Upper lobe of right lung (tissue), 1 donor: Measurements from ENCODE around the gene CCM2. TPM values are rescaled to one million over a fixed set of nuclear protein-coding genes. Genes with fewer than 3 reads are reported as not detected.
A peak's percentile ranks its signal among the peaks of the same experiment; 100 is the strongest.

Source experiments
- ATAC-seq: fragments of 200-7000 bp; cut with Tn5 transposase; one replicate; pipeline ENCODE4 v1.9.1; 2020; ENCODE audit warnings: mild to moderate bottlenecking, moderate library complexity
- DNase-seq: peaks from one replicate; pipeline ENCODE4 v3.0.0-alpha.2; 2020
- H3K27ac ChIP-seq: fragments of 200-600 bp; one replicate; pipeline ENCODE4 v1.8.0; 2022
- H3K27me3 ChIP-seq: fragments of 200-600 bp; one replicate; pipeline ENCODE4 v1.8.0; 2022; ENCODE audit warnings: mild to moderate bottlenecking
- H3K36me3 ChIP-seq: fragments of 200-600 bp; one replicate; pipeline ENCODE4 v1.8.0; 2022
- H3K4me1 ChIP-seq: fragments of 200-600 bp; one replicate; pipeline ENCODE4 v1.8.0; 2022
- H3K4me3 ChIP-seq: fragments of 200-600 bp; one replicate; pipeline ENCODE4 v1.8.0; 2022; ENCODE audit warnings: mild to moderate bottlenecking
- H3K9me3 ChIP-seq: fragments of 200-600 bp; one replicate; pipeline ENCODE4 v1.8.0; 2022
- intact Hi-C: fragments of 100-400 bp; cut with DNase I; formaldehyde crosslinking; loops from one replicate; pipeline ENCODE4 v1.11.0; 2022
- total RNA-seq: library from RNA; stranded (reverse); fragmentation: NEBNext Ultra II Directional; extraction: Animal tissue kit (Norgen Biotek cat#: 25700); gene quantifications from one replicate; pipeline ENCODE4 v1.2.1, GENCODE V29; 2021
- TF ChIP-seq, protein P1 (sequence below): fragments of 200-600 bp; IDR thresholded peaks from one replicate; pipeline ENCODE4 v1.8.0; 2022; ENCODE audit warnings: antibody characterized with exemption
- donor health status: DM: no; HTN: yes; CAD: no; lungs with severe emphysema.

Gene CCM2
- total RNA-seq, 1 donor from 2014 or later = 40.2 TPM

- no peak overlapping the region for H3K27ac ChIP-seq
- no peak overlapping the region for H3K4me3 ChIP-seq
- DNase-seq = no peak
These were observed 1.8 kb downstream of the CCM2 start for GRCh38 chr7:45001826-45002225.

DNA sequence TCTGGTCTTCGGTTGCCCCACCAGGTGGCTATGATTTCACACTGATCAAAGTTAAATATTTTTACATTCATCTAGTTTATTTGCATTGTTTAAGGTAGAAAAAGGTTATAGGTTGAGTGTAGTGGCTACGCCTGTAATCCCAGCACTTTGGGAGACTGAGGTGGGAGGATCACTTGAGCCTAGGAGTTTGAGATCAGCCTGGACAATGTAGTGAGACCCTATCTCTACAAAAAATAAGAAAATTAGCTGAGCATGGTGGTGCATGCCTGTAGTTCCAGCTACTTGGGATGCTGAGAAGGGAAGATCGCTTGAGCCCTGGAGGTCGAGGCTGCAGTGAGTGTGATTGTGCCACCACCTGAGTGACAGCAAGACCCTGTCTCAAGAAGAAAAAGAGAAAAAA, 3.8 kb downstream of the CCM2 start:
- intact Hi-C loops = no loop called here
- Histone ChIP-seq H3K27me3 (no peaks in the 10 kb centered on the region), H3K9me3 (no peaks in the 10 kb centered on the region), H3K36me3 (no peaks in the 10 kb centered on the region), H3K4me3 (no peak overlapping the region), H3K4me1 (peaks cover 11% of the 10 kb centered on the region), H3K27ac (no peak overlapping the region)
- TF ChIP-seq, protein P1, sequence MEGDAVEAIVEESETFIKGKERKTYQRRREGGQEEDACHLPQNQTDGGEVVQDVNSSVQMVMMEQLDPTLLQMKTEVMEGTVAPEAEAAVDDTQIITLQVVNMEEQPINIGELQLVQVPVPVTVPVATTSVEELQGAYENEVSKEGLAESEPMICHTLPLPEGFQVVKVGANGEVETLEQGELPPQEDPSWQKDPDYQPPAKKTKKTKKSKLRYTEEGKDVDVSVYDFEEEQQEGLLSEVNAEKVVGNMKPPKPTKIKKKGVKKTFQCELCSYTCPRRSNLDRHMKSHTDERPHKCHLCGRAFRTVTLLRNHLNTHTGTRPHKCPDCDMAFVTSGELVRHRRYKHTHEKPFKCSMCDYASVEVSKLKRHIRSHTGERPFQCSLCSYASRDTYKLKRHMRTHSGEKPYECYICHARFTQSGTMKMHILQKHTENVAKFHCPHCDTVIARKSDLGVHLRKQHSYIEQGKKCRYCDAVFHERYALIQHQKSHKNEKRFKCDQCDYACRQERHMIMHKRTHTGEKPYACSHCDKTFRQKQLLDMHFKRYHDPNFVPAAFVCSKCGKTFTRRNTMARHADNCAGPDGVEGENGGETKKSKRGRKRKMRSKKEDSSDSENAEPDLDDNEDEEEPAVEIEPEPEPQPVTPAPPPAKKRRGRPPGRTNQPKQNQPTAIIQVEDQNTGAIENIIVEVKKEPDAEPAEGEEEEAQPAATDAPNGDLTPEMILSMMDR = no peak
- peak; percentile 9 for DNase-seq
- no peak for ATAC-seq

More at GRCh38 chr7:45001826-45002225, 1.8 kb downstream of the CCM2 start:
- ATAC-seq = no peak
- no peaks in the 10 kb centered on the region for H3K9me3 ChIP-seq
- TF ChIP-seq, protein P1 = no peak
- intact Hi-C loops = no loop called here
- no peaks in the 10 kb centered on the region for H3K27me3 ChIP-seq
- peaks cover 17% of the 10 kb centered on the region for H3K4me1 ChIP-seq
- H3K36me3 ChIP-seq = no peaks in the 10 kb centered on the region

DNA sequence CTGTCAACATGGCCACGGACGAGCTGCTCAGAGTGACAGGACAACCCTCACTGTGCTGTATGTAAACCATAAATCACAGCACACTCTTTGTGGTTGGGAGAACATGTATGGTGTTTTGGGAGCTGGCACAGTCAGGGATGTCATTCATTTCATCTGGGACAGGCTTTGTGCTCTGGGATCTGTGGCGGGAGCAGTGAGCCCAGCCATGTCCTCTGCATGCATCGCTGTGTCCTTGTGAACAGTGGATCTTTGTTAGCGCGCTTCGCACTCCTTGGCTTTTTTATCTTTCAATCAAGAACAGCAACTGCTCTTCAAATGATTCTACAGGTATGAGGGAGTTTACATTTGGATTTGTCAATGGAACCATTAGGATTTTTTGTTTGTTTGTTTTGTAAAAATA, 7.1 kb downstream of the CCM2 start:
- ATAC-seq (peak; percentile 17), DNase-seq (peak; percentile 3)
- Histone ChIP-seq H3K4me3 (no peak overlapping the region), H3K27ac (no peak overlapping the region), H3K36me3 (no peaks in the 10 kb centered on the region), H3K9me3 (no peaks in the 10 kb centered on the region), H3K27me3 (no peaks in the 10 kb centered on the region), H3K4me1 (no peaks in the 10 kb centered on the region)
- intact Hi-C loops = no loop called here
- TF ChIP-seq, protein P1 = no peak

DNA sequence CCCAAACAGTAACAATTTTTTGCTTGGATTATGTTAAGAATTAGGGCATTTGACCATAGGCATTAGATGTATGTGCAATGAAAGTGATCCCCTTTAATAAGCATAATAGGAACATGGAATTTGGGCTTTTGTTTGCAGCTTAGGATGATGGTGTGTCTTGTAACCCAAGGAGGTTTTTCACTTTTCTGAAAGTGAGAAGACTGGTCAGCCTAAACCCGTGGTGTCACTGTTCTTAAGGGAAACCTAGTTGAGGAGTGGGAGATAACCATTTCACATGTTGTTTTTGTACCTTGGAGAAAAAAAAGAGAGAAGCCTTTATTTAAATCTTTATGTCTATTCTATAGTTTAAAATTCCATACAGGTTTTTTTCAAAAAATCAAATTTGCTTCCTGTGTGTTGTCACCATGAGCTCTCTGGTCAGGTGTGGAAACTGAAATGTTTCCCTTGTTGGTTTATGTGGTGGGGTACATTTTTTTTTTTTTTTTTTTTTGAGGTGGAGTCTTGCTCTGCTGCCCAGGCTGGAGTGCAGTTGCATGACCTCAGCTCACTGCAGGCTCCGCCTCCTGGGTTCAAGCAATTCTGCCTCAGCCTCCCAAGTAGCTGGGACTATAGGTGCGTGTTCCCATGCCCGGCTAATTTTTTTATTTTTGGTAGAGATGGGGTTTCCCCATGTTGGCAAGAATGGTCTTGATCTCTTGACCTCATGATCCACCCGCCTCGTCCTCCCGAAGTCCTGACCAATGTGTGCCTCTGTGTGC, 7.7 kb downstream of the CCM2 start:
- Histone ChIP-seq H3K4me3 (no peak overlapping the region), H3K36me3 (peaks cover 3% of the 10 kb centered on the region), H3K9me3 (no peaks in the 10 kb centered on the region), H3K27me3 (no peaks in the 10 kb centered on the region), H3K27ac (no peak overlapping the region), H3K4me1 (no peaks in the 10 kb centered on the region)
- TF ChIP-seq, protein P1 = no peak
- intact Hi-C loops = no loop called here
- DNase-seq (peak; percentile 33), ATAC-seq (no peak)

- H3K27ac ChIP-seq = no peak overlapping the region
- H3K4me3 ChIP-seq = no peak overlapping the region
- intact Hi-C loops = no loop called here
- ATAC-seq = no peak
- TF ChIP-seq, protein P1 = no peak
- H3K36me3 ChIP-seq = peaks cover 7% of the 10 kb centered on the region
- H3K9me3 ChIP-seq = no peaks in the 10 kb centered on the region
- no peak for DNase-seq
- H3K4me1 ChIP-seq = peaks cover 6% of the 10 kb centered on the region
- H3K27me3 ChIP-seq = no peaks in the 10 kb centered on the region
These were observed 13.5 kb downstream of the CCM2 start for GRCh38 chr7:45013465-45013967.
